Panc1 (cell line): Measurements from ENCODE around the gene AGPAT3. TPM values are rescaled to one million over a fixed set of nuclear protein-coding genes. Genes with fewer than 3 reads are reported as not detected.

Source experiments
- ATAC-seq: fragments of 200-7000 bp; cut with Tn5 transposase; 2 replicates; pipeline ENCODE4 v1.9.1; 2020; ENCODE audit warnings: mild to moderate bottlenecking, moderate library complexity
- BruUV-seq: library from RNA; stranded (reverse); fragments of 400-500 nt; replicated peaks from 2 replicates; lab custom pipeline; 2021; lab: Mats Ljungman, UMichigan
- CTCF ChIA-PET: fragments of 300-600 bp; sonication (Branson Sonifier 250); formaldehyde crosslinking; loops from one replicate; lab custom pipeline; 2022; ENCODE audit warnings: antibody characterized with exemption; lab: Charles Lee
- POLR2A ChIA-PET: fragments of 300-600 bp; sonication (Branson Sonifier 250); formaldehyde crosslinking; loops from one replicate; lab custom pipeline; 2022; ENCODE audit warnings: antibody characterized with exemption; lab: Charles Lee
- DNase-seq: peaks from one replicate; pipeline ENCODE4 v3.0.0-alpha.2; 2010; ENCODE audit warnings: low read depth, low spot score
- H3K27ac ChIP-seq: 2 replicates; pipeline ENCODE4 v1.5.1; 2011; ENCODE audit warnings: mild to moderate bottlenecking, low read length, inconsistent platforms
- H3K27me3 ChIP-seq: fragments of 200-500 bp; sonication (Bioruptor generic); 2 replicates; pipeline ENCODE4 v1.6.0; 2014; ENCODE audit warnings: low read length, inconsistent platforms; ENCODE audit not compliant: control insufficient read depth, insufficient read depth
- H3K36me3 ChIP-seq: fragments of 200-500 bp; sonication (Bioruptor generic); 2 replicates; pipeline ENCODE4 v1.5.1; 2014; ENCODE audit warnings: inconsistent platforms, mild to moderate bottlenecking, low read length, moderate library complexity; ENCODE audit not compliant: control insufficient read depth, insufficient read depth
- H3K4me1 ChIP-seq: 2 replicates; pipeline ENCODE4 v1.5.1; 2011; ENCODE audit warnings: inconsistent platforms, mild to moderate bottlenecking, low read length, moderate library complexity; ENCODE audit not compliant: control insufficient read depth, insufficient read depth
- H3K4me3 ChIP-seq, 2 experiments: 2 replicates each; pipeline ENCODE4 v1.5.1; 2011 to 2012; ENCODE audit warnings: low read depth in 2 of 2, low read length in 2 of 2, mild to moderate bottlenecking in 2 of 2, inconsistent platforms in 1 of 2, moderate library complexity in 1 of 2
- H3K9me3 ChIP-seq: fragments of 200-500 bp; sonication (Bioruptor generic); 2 replicates; pipeline ENCODE4 v1.5.1; 2014; ENCODE audit warnings: low read depth, mild to moderate bottlenecking, inconsistent platforms, low read length, moderate library complexity; ENCODE audit not compliant: control insufficient read depth, insufficient read depth
- CTCF ChIP-seq: fragments of 450-650 bp; IDR thresholded peaks from 2 replicates; pipeline ENCODE4 v1.5.1; 2017; ENCODE audit warnings: mild to moderate bottlenecking
- POLR2AphosphoS5 ChIP-seq: IDR thresholded peaks from 2 replicates; pipeline ENCODE4 v1.6.1; 2012; ENCODE audit warnings: mild to moderate bottlenecking, low read depth, low read length, moderate library complexity
- REST ChIP-seq, 2 experiments: IDR thresholded peaks; 2 replicates each; pipeline ENCODE4 v1.6.1; 2011 to 2012; ENCODE audit warnings: low read depth in 2 of 2, control low read depth in 1 of 2, low read length in 1 of 2, mild to moderate bottlenecking in 1 of 2, moderate library complexity in 1 of 2; ENCODE audit not compliant: insufficient read depth in 1 of 2
- SIN3A ChIP-seq: IDR thresholded peaks from 2 replicates; pipeline ENCODE4 v1.6.1; 2012; ENCODE audit warnings: low read depth, mild to moderate bottlenecking, low read length, moderate library complexity, borderline replicate concordance; ENCODE audit not compliant: insufficient read depth
- TCF7L2 ChIP-seq: IDR thresholded peaks from 2 replicates; pipeline ENCODE4 v1.6.1; 2011; ENCODE audit warnings: mild to moderate bottlenecking, low read depth, low read length, inconsistent platforms
- in situ Hi-C: cut with HindIII; loops from 2 replicates; pipeline ENCODE4 v1.10.0; 2016; ENCODE audit warnings: low sequenced_read_pairs, low pct_unique_long_range_greater_than_20kb
- intact Hi-C: fragments of 100-400 bp; cut with micrococcal nuclease; formaldehyde crosslinking; loops from one replicate; pipeline ENCODE4 v1.10.0; 2022; ENCODE audit not compliant: unreplicated experiment
- total RNA-seq: library from RNA; stranded (reverse); gene quantifications from one replicate; pipeline ENCODE4 v1.2.1, GENCODE V29; 2021; ENCODE audit not compliant: unreplicated experiment

Gene AGPAT3
- total RNA-seq, 1 experiment from 2014 or later, result 40.1 TPM

- no peaks in the 10 kb centered on the region for H3K36me3 ChIP-seq
- TF ChIP-seq REST (IDR thresholded peaks at IDR 0.05; ENCODE audit: insufficient read depth in 1 of 2, low read depth in 2 of 2, low read length in 1 of 2) (no peak), CTCF (no peak)
- no TSS peak for BruUV-seq
- no peaks in the 10 kb centered on the region for H3K27me3 ChIP-seq
- DNase-seq (no peak), ATAC-seq (no peak)
- in situ Hi-C loops, result no loop called here
- peaks cover 2% of the 10 kb centered on the region for H3K4me1 ChIP-seq
- ChIA-PET CTCF (interaction anchor here (0.6 kb wide), 1 partner anchor 152 kb away, joined by 3 read pairs; no protein-coding TSS in a partner anchor), POLR2A (no interaction called here)
- intact Hi-C loops, result no loop called here
- no peak overlapping the region for H3K4me3 ChIP-seq
- no peaks in the 10 kb centered on the region for H3K9me3 ChIP-seq
- H3K27ac ChIP-seq, result no peak overlapping the region
These were observed 68.7 kb downstream of the AGPAT3 start for GRCh38 chr21:43933680-43934079.

- ATAC-seq (no peak), DNase-seq (no peak)
- in situ Hi-C loops, result no loop called here
- intact Hi-C loops, result no loop called here
- Histone ChIP-seq H3K9me3 (no peaks in the 10 kb centered on the region), H3K4me3 (no peak overlapping the region), H3K27me3 (no peaks in the 10 kb centered on the region), H3K4me1 (peaks cover 3% of the 10 kb centered on the region), H3K27ac (no peak overlapping the region), H3K36me3 (no peaks in the 10 kb centered on the region)
- BruUV-seq, result no TSS peak
- POLR2A ChIA-PET, result no interaction called here
- TF ChIP-seq POLR2AphosphoS5 (no peak), SIN3A (no peak), REST (IDR thresholded peaks at IDR 0.05; ENCODE audit: insufficient read depth in 1 of 2, low read depth in 2 of 2, low read length in 1 of 2) (no peak), TCF7L2 (no peak), CTCF (no peak)
- CTCF ChIA-PET, result no interaction called here
These were observed 69.1 kb downstream of the AGPAT3 start for GRCh38 chr21:43934116-43934515.
